GM18517 (cell line): ENCODE results near the gene ZBTB7C.

Source experiments
- ATAC-seq: cut with Tn5 transposase; IDR thresholded peaks from one replicate; pipeline ENCODE4 v1.9.1; 2021; ENCODE audit warnings: mild to moderate bottlenecking, moderate library complexity; ENCODE audit not compliant: unreplicated experiment

The ZBTB7C gene

DNA sequence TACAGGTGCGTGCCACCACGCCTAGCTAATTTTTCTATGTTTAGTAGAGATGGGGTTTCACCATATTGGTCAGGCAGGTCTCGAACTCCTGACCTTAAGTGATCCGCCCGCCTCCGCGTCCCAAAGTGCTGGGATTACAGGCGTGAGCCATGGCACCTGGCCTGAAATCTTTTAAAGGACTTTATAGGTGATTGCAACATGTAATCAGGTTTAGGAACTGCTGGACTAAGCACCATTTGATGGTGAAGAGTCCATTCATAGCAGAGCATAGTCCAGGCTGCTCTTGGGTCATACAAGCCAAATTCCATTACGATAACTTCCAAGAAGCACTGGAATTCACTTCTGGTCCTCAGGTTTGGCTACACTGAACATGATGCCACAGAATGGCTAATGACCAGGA, 278.1 kb downstream of the ZBTB7C start:
- no peak for ATAC-seq

DNA sequence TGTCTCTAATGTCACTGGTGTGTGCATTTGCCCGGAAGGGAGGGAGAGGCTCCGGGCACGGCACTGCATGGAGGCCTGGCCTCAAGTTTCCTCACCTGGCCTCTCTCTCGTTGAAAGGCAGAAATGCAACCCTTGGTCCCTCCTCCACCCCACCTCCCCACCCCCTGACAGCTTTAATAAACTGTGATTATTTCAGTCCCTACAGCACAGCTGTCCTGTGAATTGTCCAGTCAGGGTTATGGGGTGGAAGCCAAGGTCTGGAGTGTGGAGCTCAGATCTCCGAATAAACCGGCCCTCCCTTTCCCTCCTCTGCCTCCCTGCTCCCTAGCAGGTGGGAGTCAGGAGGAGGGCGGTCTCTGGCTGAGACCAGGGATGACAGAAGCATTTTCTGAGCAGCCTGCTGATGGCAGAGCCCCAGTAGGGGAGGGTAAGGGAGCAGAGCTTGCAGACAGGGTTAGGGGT, 279.5 kb downstream of the ZBTB7C start:
- no peak for ATAC-seq

DNA sequence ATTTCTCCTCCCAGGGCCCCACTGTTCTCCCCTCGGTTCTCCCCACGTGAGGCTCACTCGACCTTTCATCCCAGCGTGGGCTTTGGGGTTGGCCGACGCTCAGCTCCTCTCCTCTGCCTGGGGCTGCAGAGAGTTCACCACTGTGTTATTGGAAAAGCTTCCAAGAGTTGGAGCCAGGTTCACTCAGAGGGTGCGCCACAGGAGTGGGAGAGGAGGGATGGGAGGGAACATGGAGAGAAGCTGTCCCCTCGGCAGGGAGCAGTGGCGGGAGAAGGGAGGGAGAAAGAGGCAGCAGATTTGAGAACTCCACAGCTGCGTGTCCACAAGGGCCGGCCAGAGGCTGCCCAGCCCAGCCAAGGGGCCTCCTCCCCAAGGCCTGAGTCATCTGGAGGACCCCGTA, 281.6 kb downstream of the ZBTB7C start:
- ATAC-seq, result no peak

GRCh38 chr18:48126240-48126639, 282.9 kb downstream of the ZBTB7C start:
- ATAC-seq, result no peak

- ATAC-seq, result no peak
These were observed 283.5 kb downstream of the ZBTB7C start for GRCh38 chr18:48125724-48126123.

GRCh38 chr18:48124857-48125626, 284.1 kb downstream of the ZBTB7C start:
- no peak for ATAC-seq

DNA sequence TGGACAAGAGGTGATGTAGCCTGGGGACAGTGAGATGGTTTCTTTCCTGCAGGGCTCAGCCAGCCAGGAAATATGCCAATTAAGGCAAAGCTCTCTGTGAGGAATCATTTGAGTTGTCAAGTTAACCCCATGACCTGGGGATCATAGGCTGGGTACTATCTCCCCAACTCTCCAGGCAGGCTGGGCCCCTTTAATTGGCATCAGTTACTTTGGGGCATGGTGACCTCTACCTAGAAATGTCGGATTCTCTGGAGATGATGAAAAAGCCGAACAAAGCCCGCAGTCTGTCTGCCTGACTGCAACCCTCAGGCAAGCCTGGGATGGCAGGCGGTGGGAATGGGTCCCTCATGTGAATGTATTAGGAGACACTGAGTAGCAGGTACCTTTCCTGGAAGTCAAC, 285.2 kb downstream of the ZBTB7C start:
- no peak for ATAC-seq

- no peak for ATAC-seq
These were observed 285.9 kb downstream of the ZBTB7C start for GRCh38 chr18:48123324-48123723.

- ATAC-seq, result no peak
These were observed 286.4 kb downstream of the ZBTB7C start for GRCh38 chr18:48122816-48123215.

DNA sequence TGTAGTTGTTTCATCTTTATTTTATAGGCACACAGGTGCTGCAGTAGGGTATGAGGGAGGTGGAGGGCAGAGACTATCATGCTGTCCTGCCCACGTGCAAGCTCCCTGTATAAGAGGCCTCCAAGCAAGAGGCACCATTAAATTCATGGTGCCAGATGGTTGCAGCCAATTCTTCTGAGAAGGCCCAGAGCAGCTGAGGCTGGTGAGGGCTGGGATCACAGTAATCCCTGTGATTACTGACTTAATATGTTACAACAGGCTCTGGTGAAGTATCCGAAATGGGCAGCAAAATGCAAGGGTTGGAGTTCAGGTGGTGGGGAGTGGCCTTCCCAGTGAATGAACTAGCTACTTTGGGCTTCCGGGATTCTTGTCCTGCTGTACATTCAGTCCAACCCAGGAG, 286.8 kb downstream of the ZBTB7C start:
- no peak for ATAC-seq

GRCh38 chr18:48121752-48122151, 287.4 kb downstream of the ZBTB7C start:
- ATAC-seq, result no peak

DNA sequence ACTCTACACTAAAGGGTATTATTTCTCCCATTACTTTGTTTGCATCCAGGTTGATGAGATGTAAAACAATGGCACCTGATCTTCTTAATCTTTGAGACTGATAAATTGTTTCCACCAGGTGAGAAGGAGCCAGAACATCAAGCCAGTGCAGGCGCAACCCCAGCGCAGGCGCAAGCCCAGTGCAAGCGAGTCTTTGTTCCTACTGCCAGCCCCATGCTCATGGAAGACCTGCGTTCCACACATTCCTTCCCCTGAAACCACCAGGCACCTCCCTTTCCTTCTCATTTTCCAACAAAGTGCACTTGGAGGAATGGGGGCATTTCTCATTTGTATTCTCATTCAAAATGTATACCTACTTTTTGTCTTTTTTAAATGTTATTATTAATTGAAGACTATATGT, 290.0 kb downstream of the ZBTB7C start:
- no peak for ATAC-seq

- no peak for ATAC-seq
These were observed 292.1 kb downstream of the ZBTB7C start for GRCh38 chr18:48116873-48117630.

DNA sequence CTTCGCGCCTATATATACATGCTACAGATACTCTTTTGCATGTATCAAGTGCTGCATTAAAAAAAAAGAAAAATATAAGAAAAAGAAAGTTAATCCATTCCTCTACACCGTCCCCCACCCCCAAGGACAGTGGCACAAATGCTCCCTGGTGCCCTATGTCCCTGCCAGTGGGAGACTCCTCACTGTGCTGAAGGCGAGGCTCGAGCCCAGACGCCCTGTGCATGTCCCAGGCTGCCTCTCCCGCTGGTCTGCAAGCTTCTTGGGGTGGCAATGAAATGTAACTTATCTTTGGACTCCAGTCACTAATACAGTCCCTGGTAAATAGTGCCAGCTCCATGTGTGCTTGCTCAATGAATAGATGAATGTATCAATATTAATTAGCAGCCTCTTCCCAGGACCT, 293.2 kb downstream of the ZBTB7C start:
- no peak for ATAC-seq

- ATAC-seq, result no peak
These were observed 295.5 kb downstream of the ZBTB7C start for GRCh38 chr18:48113691-48114090.

DNA sequence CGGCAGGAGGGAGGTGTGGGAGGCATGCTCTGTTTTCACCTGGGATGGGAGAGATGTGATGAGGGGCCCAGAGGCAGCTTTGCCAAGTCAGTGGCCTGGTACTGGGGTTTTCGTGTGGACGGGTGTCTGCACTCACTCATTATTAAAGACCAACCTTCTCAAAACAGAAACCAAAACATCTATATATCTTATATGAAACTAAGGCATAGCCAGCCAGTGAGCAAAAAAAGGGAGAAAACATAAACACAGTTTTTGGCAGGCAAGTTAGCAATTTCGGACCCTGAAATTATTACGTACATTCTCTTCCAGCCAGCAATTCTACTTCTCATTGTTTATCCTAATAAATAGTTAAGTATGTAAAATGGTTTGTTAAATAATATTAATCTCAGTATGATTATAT, 297.6 kb downstream of the ZBTB7C start:
- no peak for ATAC-seq

- ATAC-seq, result no peak
These were observed 298.4 kb downstream of the ZBTB7C start for GRCh38 chr18:48110797-48111196.

- ATAC-seq, result no peak
These were observed 299.2 kb downstream of the ZBTB7C start for GRCh38 chr18:48109961-48110493.

GRCh38 chr18:48108136-48108535, 301.0 kb downstream of the ZBTB7C start:
- ATAC-seq, result no peak

DNA sequence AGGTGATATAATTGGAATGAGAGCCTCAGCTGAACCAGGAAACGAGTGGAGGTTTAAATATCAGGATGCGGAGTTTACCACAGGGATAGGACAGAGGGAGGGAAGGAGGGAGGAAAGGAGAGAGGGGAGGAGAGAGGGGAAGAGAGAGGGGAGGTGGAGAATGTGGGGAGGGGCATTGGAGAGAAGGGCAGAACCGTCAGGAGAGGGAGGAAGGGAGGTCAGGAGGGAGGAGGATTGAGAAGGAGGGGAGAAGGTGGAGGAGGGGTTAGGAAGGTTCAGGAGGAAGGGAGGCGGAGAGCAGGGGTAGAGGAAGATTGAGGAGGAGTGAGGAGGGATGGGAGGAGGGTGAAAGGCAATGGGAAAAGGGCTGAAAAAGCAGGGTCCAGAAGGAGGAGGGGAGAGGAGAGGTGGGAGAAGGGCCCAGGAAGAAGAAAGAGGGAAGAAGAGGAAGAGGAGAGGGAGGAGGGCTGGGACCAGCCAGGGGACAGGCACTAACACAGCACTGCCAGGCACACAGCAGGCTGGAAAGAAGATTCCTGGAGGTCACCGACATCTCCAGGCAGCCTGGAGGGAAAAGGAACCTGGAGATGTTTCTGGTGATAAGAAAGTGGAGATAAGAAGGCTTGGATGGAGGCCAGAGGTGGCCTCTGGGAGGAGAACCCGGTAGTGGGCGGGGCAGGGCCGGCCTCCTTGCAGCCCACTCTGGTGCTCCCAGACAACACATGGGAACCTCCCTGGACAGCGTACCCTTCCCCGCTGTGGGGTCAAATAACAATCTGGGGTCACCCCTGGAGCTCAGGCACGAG, 302.0 kb downstream of the ZBTB7C start:
- no peak for ATAC-seq

DNA sequence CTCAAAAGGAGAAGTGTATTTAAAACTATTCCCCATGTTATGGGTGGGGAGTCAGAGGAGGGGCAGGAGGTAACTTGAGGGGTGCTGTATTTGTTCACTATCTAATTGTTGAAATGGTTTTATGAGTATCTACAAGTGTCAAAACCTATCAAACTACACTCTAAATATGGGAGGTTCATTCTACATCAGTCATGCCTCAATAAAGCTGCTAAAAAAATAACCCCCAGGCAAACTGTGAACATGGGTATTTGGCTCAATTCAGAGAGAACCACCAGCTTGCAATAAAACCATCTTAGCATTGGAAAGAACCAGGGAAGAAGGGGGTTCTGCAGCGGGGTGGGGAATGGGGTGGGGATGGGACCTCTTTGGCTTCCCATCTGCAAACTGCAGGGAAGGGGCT, 302.7 kb downstream of the ZBTB7C start:
- ATAC-seq, result no peak
